ENCODE data around the gene CCDC157. TPM values are rescaled to one million over a fixed set of nuclear protein-coding genes. Genes with fewer than 3 reads are reported as not detected.

Gene CCDC157
- total RNA-seq, 2 donors from 2014 or later = 2.9 TPM; not detected in 1

- H3K36me3 Mint-ChIP-seq = peaks cover 7 to 31% of the 10 kb centered on the region in 2 donors
- ATAC-seq (no peak), DNase-seq (ENCODE audit: low spot score in 2 of 2) (no peak)
- H3K9me3 Mint-ChIP-seq = no peaks in the 10 kb centered on the region
- peak overlapping the region in 1 of 2 donors; percentile 62 for H3K27ac Mint-ChIP-seq
Measured at GRCh38 chr22:30321461-30321860, 35.3 kb upstream of the CCDC157 start.

GRCh38 chr22:30323246-30323645 lies 33.6 kb upstream of the CCDC157 start:
- Mint-ChIP-seq H3K9me3 (no peaks in the 10 kb centered on the region), H3K27ac (peak overlapping the region in 1 of 2 donors; percentile 80), H3K36me3 (peaks cover 7 to 30% of the 10 kb centered on the region in 2 donors)
- DNase-seq (ENCODE audit: low spot score in 2 of 2) (no peak), ATAC-seq (no peak)

DNA sequence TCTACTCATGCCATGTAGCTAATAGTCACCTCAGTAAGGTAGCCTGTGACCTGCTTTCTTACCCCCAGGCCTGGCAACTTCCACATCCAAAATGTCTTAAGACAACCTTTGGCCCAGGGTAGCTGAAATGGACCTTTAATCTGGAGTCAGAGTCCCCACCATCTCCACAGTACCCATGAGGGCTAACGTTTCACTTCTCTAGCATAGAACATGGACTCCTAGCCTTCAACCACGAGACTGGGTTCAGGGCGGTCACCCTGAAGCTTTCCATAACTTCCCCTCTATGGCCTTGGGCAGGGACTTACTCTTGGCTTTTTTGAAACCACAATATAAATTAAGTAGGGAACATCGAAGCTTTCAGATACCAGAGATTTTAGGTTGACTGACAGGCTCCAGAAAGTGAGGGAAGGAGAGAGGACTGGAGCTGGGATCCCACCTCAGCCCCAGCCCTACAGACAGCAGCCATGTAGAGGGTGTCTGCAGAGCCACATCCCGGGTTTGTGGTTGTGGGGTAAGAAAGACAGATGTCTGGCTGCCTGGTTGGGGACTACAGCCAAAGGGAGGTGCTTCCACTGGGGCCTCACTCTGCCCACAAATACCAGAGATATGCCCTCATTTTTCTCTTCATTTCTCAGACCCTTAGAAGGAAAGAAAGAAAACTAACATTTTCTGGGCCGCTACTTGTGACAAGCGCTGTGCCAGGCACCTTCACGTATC lies 32.6 kb upstream of the CCDC157 start:
- H3K36me3 Mint-ChIP-seq = peaks cover 7 to 20% of the 10 kb centered on the region in 2 donors

DNA sequence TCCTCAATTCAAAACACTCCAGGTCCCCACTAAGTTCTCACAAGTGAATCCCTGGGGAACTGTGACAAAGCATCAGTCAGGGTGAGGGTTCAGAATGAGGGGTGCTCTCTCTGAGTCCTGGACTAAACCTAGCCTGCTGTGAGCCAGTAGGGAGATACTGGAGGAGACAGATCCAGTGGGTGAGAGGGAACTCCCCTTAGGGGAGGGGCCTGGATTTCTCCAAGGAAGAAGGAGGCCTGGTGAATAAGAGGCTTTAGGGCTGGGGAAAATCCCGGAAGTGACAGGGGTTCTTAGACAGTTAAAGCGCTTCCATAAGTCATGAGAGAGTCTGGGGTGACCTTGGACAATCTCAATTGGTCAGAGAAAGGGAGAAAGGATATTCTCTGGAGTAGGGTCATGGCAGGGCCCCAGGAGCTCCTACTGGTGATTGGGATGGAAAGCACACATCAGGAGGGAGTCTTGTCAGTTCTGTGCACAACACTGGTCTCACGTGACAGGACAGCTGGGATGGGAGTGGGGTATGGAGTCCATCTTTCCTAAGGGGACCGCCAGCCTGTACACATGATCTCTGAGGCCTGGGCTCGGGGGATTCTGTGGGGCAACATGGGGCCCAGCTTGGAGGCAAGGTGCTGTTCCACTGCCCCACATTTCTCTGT lies 31.6 kb upstream of the CCDC157 start:
- Mint-ChIP-seq H3K9me3 (no peaks in the 10 kb centered on the region), H3K36me3 (peaks cover 7 to 20% of the 10 kb centered on the region in 2 donors), H3K27ac (peak overlapping the region; percentile 31 to 80)
- no peak for DNase-seq (ENCODE audit: low spot score in 2 of 2)
- ATAC-seq = peak in 1 of 2 donors; percentile 15

More for the DNA sequence above, 32.6 kb upstream of the CCDC157 start:
- ATAC-seq = peak in 1 of 2 donors; percentile 40
- Mint-ChIP-seq H3K27ac (peak overlapping the region; percentile 80 to 83), H3K9me3 (no peaks in the 10 kb centered on the region)
- no peak for DNase-seq (ENCODE audit: low spot score in 2 of 2)

- Mint-ChIP-seq H3K36me3 (peaks cover 12 to 20% of the 10 kb centered on the region in 2 donors), H3K27ac (peak overlapping the region; percentile 31 to 80), H3K9me3 (no peaks in the 10 kb centered on the region)
- no peak for ATAC-seq
- no peak for DNase-seq (ENCODE audit: low spot score in 2 of 2)
Measured at GRCh38 chr22:30325724-30326254, 31.0 kb upstream of the CCDC157 start.

GRCh38 chr22:30326255-30326705 lies 30.5 kb upstream of the CCDC157 start:
- DNase-seq (ENCODE audit: low spot score in 2 of 2) = peak in 1 of 2 donors; percentile 57
- peak; percentile 22 to 37 for ATAC-seq
- H3K36me3 Mint-ChIP-seq = peaks cover 12 to 20% of the 10 kb centered on the region in 2 donors
- no peaks in the 10 kb centered on the region for H3K9me3 Mint-ChIP-seq
- H3K27ac Mint-ChIP-seq = peak overlapping the region; percentile 31 to 80

DNA sequence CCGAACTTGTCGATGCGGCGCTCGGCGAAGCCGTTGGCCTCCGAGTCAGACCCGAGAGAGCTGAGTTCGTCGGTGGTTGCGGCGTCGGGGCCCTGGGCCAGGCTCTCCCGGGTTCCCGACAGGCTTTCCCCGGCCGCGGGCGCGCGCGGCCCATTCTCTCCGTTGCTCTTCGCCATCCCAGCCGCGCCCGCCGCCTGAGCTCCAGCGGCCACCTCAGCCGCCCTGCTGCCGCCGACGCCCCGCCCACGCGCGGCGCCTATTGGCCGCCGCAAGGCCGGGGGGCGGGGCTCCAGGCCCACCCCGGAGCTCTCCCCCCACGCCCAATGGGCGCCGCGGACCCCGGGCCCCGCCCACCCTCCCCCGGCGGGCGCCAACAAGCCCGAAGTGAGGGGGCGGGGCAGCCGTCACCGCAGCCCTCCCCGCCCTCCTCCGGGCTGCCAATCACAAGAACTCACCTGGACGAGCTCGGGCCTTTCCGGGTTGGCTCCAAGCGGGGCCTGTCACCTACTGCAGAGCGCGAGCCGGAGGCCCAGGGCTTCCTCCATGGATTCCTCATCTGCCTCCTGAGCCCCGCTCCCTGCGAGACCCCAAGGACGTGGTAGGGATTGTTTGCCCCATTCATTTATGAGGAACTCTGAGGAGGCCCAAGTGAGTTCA lies 30.0 kb upstream of the CCDC157 start, which contains the start of gene TBC1D10A:
Gene TBC1D10A (minus strand): TSS at position 236 of the 657 bp plus-strand sequence. CDS start 60 bp downstream, at position 176.
- Mint-ChIP-seq H3K36me3 (peaks cover 12 to 20% of the 10 kb centered on the region in 2 donors), H3K9me3 (no peaks in the 10 kb centered on the region), H3K27ac (peak within 1 kb of the TSS; percentile 80 to 89)
- DNase-seq (ENCODE audit: low spot score in 2 of 2) (peak; percentile 90 to 94), ATAC-seq (peak; percentile 88 to 93)

DNA sequence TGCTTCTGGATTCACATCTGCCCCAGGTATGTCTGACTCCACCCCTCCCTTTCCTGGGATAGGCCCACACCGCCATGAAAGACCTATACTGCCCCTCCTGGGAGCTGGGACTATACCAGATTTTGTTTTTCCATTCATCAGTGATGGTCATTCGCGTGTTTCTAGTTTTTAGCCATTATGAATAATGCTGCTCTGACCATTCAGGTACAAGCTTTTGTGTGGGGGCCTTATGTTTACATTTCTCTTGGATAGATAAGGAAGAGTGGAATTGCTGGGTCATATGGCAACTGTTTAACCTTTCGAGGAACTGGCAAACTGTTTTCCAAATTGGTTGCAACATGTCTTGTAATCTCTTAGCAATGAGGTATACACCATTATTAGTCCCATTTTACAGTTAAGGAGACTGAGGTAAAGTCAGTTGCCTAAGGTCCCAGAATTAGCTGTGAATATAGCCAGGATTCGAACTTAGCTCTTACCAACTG lies 28.9 kb upstream of the CCDC157 start:
- no peak for ATAC-seq
- H3K9me3 Mint-ChIP-seq = no peaks in the 10 kb centered on the region
- peaks cover 12 to 20% of the 10 kb centered on the region in 2 donors for H3K36me3 Mint-ChIP-seq
- no peak for DNase-seq (ENCODE audit: low spot score in 2 of 2)
- H3K27ac Mint-ChIP-seq = peak overlapping the region; percentile 75 to 89

- ATAC-seq (no peak), DNase-seq (ENCODE audit: low spot score in 2 of 2) (no peak)
- no peaks in the 10 kb centered on the region for H3K9me3 Mint-ChIP-seq
- H3K27ac Mint-ChIP-seq = peak overlapping the region in 1 of 2 donors; percentile 52
- peaks cover 12 to 16% of the 10 kb centered on the region in 2 donors for H3K36me3 Mint-ChIP-seq
Measured at GRCh38 chr22:30328466-30329049, 28.2 kb upstream of the CCDC157 start.

- DNase-seq (ENCODE audit: low spot score in 2 of 2) (no peak), ATAC-seq (no peak)
- Mint-ChIP-seq H3K27ac (peak overlapping the region; percentile 65 to 70), H3K36me3 (peaks cover 20 to 37% of the 10 kb centered on the region in 2 donors), H3K9me3 (no peaks in the 10 kb centered on the region)
Measured at GRCh38 chr22:30332551-30332950, 24.3 kb upstream of the CCDC157 start.

DNA sequence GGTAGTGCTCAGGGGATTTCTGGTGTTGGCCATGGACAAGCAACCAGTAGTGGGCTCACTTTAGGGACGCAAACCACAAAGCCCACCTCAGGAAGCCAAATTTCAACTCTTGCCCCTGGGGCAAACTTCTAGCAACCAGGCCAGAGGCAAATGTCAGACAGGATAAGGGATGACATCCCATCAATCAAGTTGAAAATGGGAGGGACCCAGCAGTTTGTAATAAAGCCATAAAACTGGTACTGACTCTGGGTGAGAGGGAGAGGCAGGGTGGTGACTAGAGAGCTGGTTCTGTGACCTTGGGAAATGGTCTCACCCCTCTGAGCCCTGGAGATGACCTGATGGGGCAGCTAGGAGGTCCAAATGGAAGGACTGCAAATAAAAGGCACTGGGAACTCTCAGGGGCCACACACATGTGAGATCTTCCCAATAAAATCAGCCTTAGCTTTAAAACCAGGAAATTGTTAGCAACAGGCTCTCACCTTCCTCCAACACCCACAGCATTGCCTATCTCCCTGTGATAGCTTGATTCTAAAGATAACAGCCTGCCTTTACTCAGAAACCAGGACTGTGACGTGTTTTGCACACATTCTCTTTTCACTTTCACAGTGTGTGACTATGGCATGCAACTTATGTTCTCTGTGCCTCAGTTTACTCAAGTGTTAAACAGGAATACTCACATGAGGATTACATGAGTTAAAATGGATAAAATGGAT lies 23.7 kb upstream of the CCDC157 start:
- Mint-ChIP-seq H3K27ac (peak overlapping the region; percentile 22 to 70), H3K9me3 (no peaks in the 10 kb centered on the region), H3K36me3 (peaks cover 24 to 43% of the 10 kb centered on the region in 2 donors)
- ATAC-seq (peak in 1 of 2 donors; percentile 75), DNase-seq (ENCODE audit: low spot score in 2 of 2) (no peak)

GRCh38 chr22:30333707-30334087 lies 23.1 kb upstream of the CCDC157 start:
- Mint-ChIP-seq H3K27ac (peak overlapping the region; percentile 22 to 70), H3K9me3 (no peaks in the 10 kb centered on the region), H3K36me3 (peaks cover 25 to 48% of the 10 kb centered on the region in 2 donors)
- peak in 1 of 2 donors; percentile 81 for ATAC-seq
- DNase-seq (ENCODE audit: low spot score in 2 of 2) = peak in 1 of 2 donors; percentile 64

GRCh38 chr22:30334646-30335045 lies 22.2 kb upstream of the CCDC157 start:
- H3K27ac Mint-ChIP-seq = peak overlapping the region; percentile 73 to 77

GRCh38 chr22:30335236-30335635 lies 21.6 kb upstream of the CCDC157 start:
- H3K36me3 Mint-ChIP-seq = peaks cover 31 to 61% of the 10 kb centered on the region in 2 donors
- H3K27ac Mint-ChIP-seq = peak overlapping the region; percentile 73 to 77
- ATAC-seq (peak; percentile 39 to 59), DNase-seq (ENCODE audit: low spot score in 2 of 2) (no peak)
- no peaks in the 10 kb centered on the region for H3K9me3 Mint-ChIP-seq

More at GRCh38 chr22:30334646-30335045, 22.2 kb upstream of the CCDC157 start:
- ATAC-seq (peak in 1 of 2 donors; percentile 51), DNase-seq (ENCODE audit: low spot score in 2 of 2) (no peak)
- H3K9me3 Mint-ChIP-seq = no peaks in the 10 kb centered on the region
- H3K36me3 Mint-ChIP-seq = peaks cover 31 to 56% of the 10 kb centered on the region in 2 donors

DNA sequence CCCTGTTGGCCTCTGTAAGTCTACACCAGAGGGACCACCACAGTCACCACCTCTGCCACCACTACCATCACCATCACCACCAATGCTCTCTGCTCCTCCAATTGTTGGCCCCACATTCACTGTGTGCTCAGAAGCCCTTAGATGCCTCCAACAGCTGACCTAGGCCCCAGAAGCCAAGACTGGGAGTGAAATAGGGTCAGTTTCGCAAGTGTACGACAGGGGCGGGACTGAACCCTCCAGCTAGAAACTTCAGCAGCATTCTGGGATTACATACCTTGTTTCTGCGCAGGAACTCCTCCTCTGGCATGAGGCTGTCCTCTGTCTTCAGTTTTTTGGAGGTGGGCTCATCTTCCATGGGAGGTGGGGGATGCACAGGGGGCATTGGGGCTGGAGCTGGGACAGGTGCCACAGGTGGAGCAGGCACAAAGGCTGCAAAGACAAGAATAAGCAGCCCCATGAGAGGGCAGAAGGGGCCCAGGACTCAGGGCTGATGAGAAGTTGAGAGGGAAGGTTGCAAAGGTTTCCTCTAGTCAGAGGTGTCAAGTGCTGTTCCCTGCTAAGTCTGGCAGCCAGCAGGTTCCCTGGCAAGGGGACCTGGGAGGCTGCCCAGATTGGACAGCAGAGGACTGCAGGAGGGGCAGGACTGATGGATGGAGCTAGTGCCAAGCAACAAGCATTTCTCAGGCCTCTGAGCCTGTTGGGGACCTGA lies 19.9 kb upstream of the CCDC157 start:
- Mint-ChIP-seq H3K9me3 (no peaks in the 10 kb centered on the region), H3K27ac (peak overlapping the region in 1 of 2 donors; percentile 31), H3K36me3 (peaks cover 30 to 67% of the 10 kb centered on the region in 2 donors)
- ATAC-seq (no peak), DNase-seq (ENCODE audit: low spot score in 2 of 2) (no peak)

Data from activated naive CD4-positive, alpha-beta T cell treated with anti-CD3 and anti-CD28 coated beads, Interleukin-2, amount 50 U/mL, for 72 hours (primary cell).